ENCODE measurements around the gene SLC7A11. TPM values are rescaled to one million over a fixed set of nuclear protein-coding genes. Genes with fewer than 3 reads are reported as not detected.
A peak's percentile ranks its signal among the peaks of the same experiment; 100 is the strongest.

Gene SLC7A11
- total RNA-seq, 1 experiment from 2014 or later: 14.0 TPM

DNA sequence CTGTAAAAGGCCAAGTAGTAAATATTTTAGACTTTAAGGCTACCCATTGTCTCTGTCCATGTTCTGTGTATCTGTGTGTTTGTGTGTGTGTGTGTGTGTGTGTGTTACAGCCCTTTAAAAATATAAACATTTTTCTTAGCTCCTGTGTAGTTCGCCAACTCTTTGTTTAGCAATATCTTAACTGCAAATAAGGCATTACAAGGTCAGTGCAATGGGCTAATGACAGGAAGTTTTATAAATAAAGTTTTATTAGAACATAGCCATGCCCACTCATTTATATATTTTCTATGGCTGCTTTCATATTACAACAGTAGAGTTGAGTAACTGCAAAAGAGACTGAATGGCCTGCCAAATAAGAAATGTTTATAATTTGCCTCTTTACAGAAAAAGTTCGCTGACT lies 5.9 kb upstream of the SLC7A11 start:
- Histone ChIP-seq H3K4me2 (ENCODE audit: low read length) (no peak overlapping the region), H3K9me2 (replicated peaks; ENCODE audit: low read length) (no peaks in the 10 kb centered on the region), H3K36me3 (ENCODE audit: low read depth, low read length) (no peaks in the 10 kb centered on the region), H2AFZ (ENCODE audit: low read length) (no peak overlapping the region), H3K79me2 (ENCODE audit: low read length) (no peaks in the 10 kb centered on the region), H3K27me3 (ENCODE audit: low read length) (no peaks in the 10 kb centered on the region), H3K27ac (ENCODE audit: low read length) (no peak overlapping the region), H3F3A (ENCODE audit: low read length, unreplicated experiment) (no peaks in the 10 kb centered on the region), H3K9ac (ENCODE audit: low read length) (no peak overlapping the region), H3K4me1 (ENCODE audit: insufficient read depth, low read length) (peaks cover 16% of the 10 kb centered on the region), H4K20me1 (ENCODE audit: low read length) (no peaks in the 10 kb centered on the region), H3K9me3 (ENCODE audit: low read length) (no peaks in the 10 kb centered on the region), H3K4me3 (ENCODE audit: low read length) (no peak overlapping the region)
- no peak for TF ChIP-seq CTCF (conservative IDR thresholded peaks at IDR 0.05; ENCODE audit: low read depth, low read length)
- TF ChIP-seq EZH2phosphoT487 (IDR thresholded peaks at IDR 0.05; ENCODE audit: borderline replicate concordance, low read length): no peak
- TF ChIP-seq EZH2 (IDR thresholded peaks at IDR 0.05; ENCODE audit: low read length, unreplicated experiment): no peak
- intact Hi-C loops (cut with micrococcal nuclease): loop anchor here (10.0 kb wide), 1 partner anchor 157 kb away; no protein-coding TSS in a partner anchor
- no TSS peak for BruUV-seq (replicated peaks)
- DNase-seq: no peak
- ChIA-PET POLR2A (ENCODE audit: unreplicated experiment) (no interaction called here), CTCF (no interaction called here)
- no peak for ATAC-seq

- TF ChIP-seq EZH2 (IDR thresholded peaks at IDR 0.05; ENCODE audit: low read length, unreplicated experiment) (no peak), EZH2phosphoT487 (IDR thresholded peaks at IDR 0.05; ENCODE audit: borderline replicate concordance, low read length) (no peak), CTCF (conservative IDR thresholded peaks at IDR 0.05; ENCODE audit: low read depth, low read length) (no peak)
- H3K4me2 ChIP-seq (ENCODE audit: low read length): no peak overlapping the region
- no peak overlapping the region for H2AFZ ChIP-seq (ENCODE audit: low read length)
These were observed 5.5 kb upstream of the SLC7A11 start for GRCh38 chr4:138247643-138248042.

DNA sequence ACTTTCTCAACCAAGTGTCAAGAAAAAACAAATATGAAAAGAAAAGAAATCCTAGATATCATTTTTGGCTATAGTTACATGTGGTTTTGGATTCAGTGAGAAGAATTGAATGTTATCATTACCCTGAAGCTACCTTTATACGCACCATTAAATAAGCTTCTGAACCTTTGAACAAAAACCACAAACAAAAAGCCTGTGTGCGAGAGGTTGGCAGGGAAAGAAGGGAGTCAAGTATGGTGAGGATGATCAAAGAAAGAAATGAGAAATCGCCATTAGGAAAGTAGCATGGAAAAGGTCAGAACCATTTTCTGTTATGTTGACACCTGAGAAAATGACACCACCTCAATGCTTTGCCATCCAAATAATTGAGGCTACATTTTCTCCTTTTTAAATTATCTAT lies 1.2 kb upstream of the SLC7A11 start:
- CTCF ChIA-PET: no interaction called here
- no peak overlapping the region for H3K4me3 ChIP-seq (ENCODE audit: low read length)
- no peaks in the 10 kb centered on the region for H3K36me3 ChIP-seq (ENCODE audit: low read depth, low read length)
- H3K4me1 ChIP-seq (ENCODE audit: insufficient read depth, low read length): peaks cover 25% of the 10 kb centered on the region
- H3K4me2 ChIP-seq (ENCODE audit: low read length): peak overlapping the region; percentile 96
- H4K20me1 ChIP-seq (ENCODE audit: low read length): no peaks in the 10 kb centered on the region
- no peaks in the 10 kb centered on the region for H3K27me3 ChIP-seq (ENCODE audit: low read length)
- no peaks in the 10 kb centered on the region for H3F3A ChIP-seq (ENCODE audit: low read length, unreplicated experiment)
- no peaks in the 10 kb centered on the region for H3K9me2 ChIP-seq (replicated peaks; ENCODE audit: low read length)
- peak; percentile 51 for DNase-seq
- H3K9ac ChIP-seq (ENCODE audit: low read length): peak overlapping the region; percentile 82; the same call in 1 of the 2 replicates
- intact Hi-C loops (cut with micrococcal nuclease): loop anchor here (1.0 to 10.0 kb wide), 3 partner anchors 31 to 279 kb away; no protein-coding TSS in a partner anchor
- POLR2A ChIA-PET (ENCODE audit: unreplicated experiment): no interaction called here
- no peak for ATAC-seq
- H2AFZ ChIP-seq (ENCODE audit: low read length): peak overlapping the region; percentile 51
- no TSS peak for BruUV-seq (replicated peaks)
- no peak for TF ChIP-seq EZH2 (IDR thresholded peaks at IDR 0.05; ENCODE audit: low read length, unreplicated experiment)
- TF ChIP-seq CTCF (conservative IDR thresholded peaks at IDR 0.05; ENCODE audit: low read depth, low read length): no peak
- TF ChIP-seq EZH2phosphoT487 (IDR thresholded peaks at IDR 0.05; ENCODE audit: borderline replicate concordance, low read length): no peak
- H3K79me2 ChIP-seq (ENCODE audit: low read length): peaks cover 37% of the 10 kb centered on the region
- H3K9me3 ChIP-seq (ENCODE audit: low read length): no peaks in the 10 kb centered on the region
- H3K27ac ChIP-seq (ENCODE audit: low read length): peak overlapping the region; percentile 91

More at GRCh38 chr4:138247643-138248042, 5.5 kb upstream of the SLC7A11 start:
- H3K9me3 ChIP-seq (ENCODE audit: low read length): no peaks in the 10 kb centered on the region
- no peak overlapping the region for H3K9ac ChIP-seq (ENCODE audit: low read length)
- H3K27me3 ChIP-seq (ENCODE audit: low read length): no peaks in the 10 kb centered on the region
- H3K79me2 ChIP-seq (ENCODE audit: low read length): no peaks in the 10 kb centered on the region
- H3F3A ChIP-seq (ENCODE audit: low read length, unreplicated experiment): no peaks in the 10 kb centered on the region
- H3K9me2 ChIP-seq (replicated peaks; ENCODE audit: low read length): no peaks in the 10 kb centered on the region
- no peak overlapping the region for H3K27ac ChIP-seq (ENCODE audit: low read length)
- no peaks in the 10 kb centered on the region for H3K36me3 ChIP-seq (ENCODE audit: low read depth, low read length)
- peaks cover 12% of the 10 kb centered on the region for H3K4me1 ChIP-seq (ENCODE audit: insufficient read depth, low read length)
- intact Hi-C loops (cut with micrococcal nuclease): loop anchor here (10.0 kb wide), 1 partner anchor 157 kb away; no protein-coding TSS in a partner anchor
- H4K20me1 ChIP-seq (ENCODE audit: low read length): no peaks in the 10 kb centered on the region
- DNase-seq: no peak
- ChIA-PET CTCF (no interaction called here), POLR2A (ENCODE audit: unreplicated experiment) (no interaction called here)
- BruUV-seq (replicated peaks): no TSS peak
- H3K4me3 ChIP-seq (ENCODE audit: low read length): no peak overlapping the region
- no peak for ATAC-seq

Measured in PC-3 (cell line).